ENCODE measurements around the gene DGKQ. TPM values are rescaled to one million over a fixed set of nuclear protein-coding genes. Genes with fewer than 3 reads are reported as not detected.

The DGKQ gene
- total RNA-seq, 1 donor from 2014 or later, result 5.1 TPM

DNA sequence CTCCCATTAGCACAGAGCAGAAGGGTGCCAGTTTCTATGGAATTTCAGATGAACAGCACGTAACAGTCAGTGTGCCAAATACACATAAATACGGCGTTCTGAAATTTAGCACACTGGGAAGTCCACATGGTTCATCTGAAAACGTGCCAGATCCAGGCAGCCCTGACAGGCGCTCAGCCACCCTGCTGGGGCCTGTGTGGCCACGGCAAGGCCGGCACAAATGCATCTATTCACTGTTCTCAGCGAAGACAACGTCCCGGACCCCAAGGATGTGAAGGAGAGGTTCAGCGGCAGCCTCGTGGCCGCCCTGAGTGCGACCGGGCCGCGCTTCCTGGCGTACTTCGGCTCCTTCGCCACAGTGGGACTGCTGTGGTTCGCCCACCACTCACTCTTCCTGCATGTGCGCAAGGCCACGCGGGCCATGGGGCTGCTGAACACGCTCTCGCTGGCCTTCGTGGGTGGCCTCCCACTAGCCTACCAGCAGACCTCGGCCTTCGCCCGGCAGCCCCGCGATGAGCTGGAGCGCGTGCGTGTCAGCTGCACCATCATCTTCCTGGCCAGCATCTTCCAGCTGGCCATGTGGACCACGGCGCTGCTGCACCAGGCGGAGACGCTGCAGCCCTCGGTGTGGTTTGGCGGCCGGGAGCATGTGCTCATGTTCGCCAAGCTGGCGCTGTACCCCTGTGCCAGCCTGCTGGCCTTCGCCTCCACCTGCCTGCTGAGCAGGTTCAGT is 15.6 kb downstream of the DGKQ start:
- Mint-ChIP-seq H3K4me3 (no peak overlapping the region), H3K4me1 (peaks cover 3% of the 10 kb centered on the region), H3K27me3 (ENCODE audit: insufficient read depth, low read depth) (peaks cover 3% of the 10 kb centered on the region), H3K9me3 (no peaks in the 10 kb centered on the region), H3K27ac (no peak overlapping the region), H3K36me3 (peaks cover 11% of the 10 kb centered on the region)
- Histone ChIP-seq H3K27ac (no peak overlapping the region), H3K4me1 (no peaks in the 10 kb centered on the region), H3K4me2 (no peak overlapping the region), H2AFZ (replicated peaks) (no peak overlapping the region), H3K9ac (no peak overlapping the region), H3F3A (ENCODE audit: low read depth) (no peaks in the 10 kb centered on the region), H3K36me3 (no peaks in the 10 kb centered on the region), H3K79me2 (ENCODE audit: low read depth) (no peaks in the 10 kb centered on the region), H3K9me3 (ENCODE audit: low read depth) (no peaks in the 10 kb centered on the region), H3K27me3 (no peaks in the 10 kb centered on the region), H4K20me1 (ENCODE audit: low read depth) (no peaks in the 10 kb centered on the region), H3K4me3 (no peak overlapping the region)
- DNase-seq (ENCODE audit: low spot score), result no peak
- TF ChIP-seq CTCF (IDR thresholded peaks at IDR 0.05) (no peak), EZH2 (IDR thresholded peaks at IDR 0.05) (no peak), EZH2phosphoT487 (IDR thresholded peaks at IDR 0.05) (no peak)

GRCh38 chr4:957231-957580 is 16.2 kb downstream of the DGKQ start:
- Histone ChIP-seq H3K9ac (no peak overlapping the region), H3K36me3 (no peaks in the 10 kb centered on the region), H3K4me3 (no peak overlapping the region), H4K20me1 (ENCODE audit: low read depth) (no peaks in the 10 kb centered on the region), H3K4me1 (no peaks in the 10 kb centered on the region), H3K9me3 (ENCODE audit: low read depth) (no peaks in the 10 kb centered on the region), H3K27me3 (no peaks in the 10 kb centered on the region), H2AFZ (replicated peaks) (no peak overlapping the region), H3F3A (ENCODE audit: low read depth) (no peaks in the 10 kb centered on the region), H3K79me2 (ENCODE audit: low read depth) (no peaks in the 10 kb centered on the region), H3K4me2 (no peak overlapping the region), H3K27ac (no peak overlapping the region)
- TF ChIP-seq EZH2 (IDR thresholded peaks at IDR 0.05), result no peak
- no peak for TF ChIP-seq EZH2phosphoT487 (IDR thresholded peaks at IDR 0.05)
- TF ChIP-seq CTCF (IDR thresholded peaks at IDR 0.05), result no peak
- H3K27ac Mint-ChIP-seq, result no peak overlapping the region
- no peak for DNase-seq (ENCODE audit: low spot score)
- H3K4me3 Mint-ChIP-seq, result no peak overlapping the region
- peaks cover 3% of the 10 kb centered on the region for H3K4me1 Mint-ChIP-seq
- peaks cover 11% of the 10 kb centered on the region for H3K36me3 Mint-ChIP-seq
- no peaks in the 10 kb centered on the region for H3K9me3 Mint-ChIP-seq
- peaks cover 4% of the 10 kb centered on the region for H3K27me3 Mint-ChIP-seq (ENCODE audit: insufficient read depth, low read depth)

DNA sequence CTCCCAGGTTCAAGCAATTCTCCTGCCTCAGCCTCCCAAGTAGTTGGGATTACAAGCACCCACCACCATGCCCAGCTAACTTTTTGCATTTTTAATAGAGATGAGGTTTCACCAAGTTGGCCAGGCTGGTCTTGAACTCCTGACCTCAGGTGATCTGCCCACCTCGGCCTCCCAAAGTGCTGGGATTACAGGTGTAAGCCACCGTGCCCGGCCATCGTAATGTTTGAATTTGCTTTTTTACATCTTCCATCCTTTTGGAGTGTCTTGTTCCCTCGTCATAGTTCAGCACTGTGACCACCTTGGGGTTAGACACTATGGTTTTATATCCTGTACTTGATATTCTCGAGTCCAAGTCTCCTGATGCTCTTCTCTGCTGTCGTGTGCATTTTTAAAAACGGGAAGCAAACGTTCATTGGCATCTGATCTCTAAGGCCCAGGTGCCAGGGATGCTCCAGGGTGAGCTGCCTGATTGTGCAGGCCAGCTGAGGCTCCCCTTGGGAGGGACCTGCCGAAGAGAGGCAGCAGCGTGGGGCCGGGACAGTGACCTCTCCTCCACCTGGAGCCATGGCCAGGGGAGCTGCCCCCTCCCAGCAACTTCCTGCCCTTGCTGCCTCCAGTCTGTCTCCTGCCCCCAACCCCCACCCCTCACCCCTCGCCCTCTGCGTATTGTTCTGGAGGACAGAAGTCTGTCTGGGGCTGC is 16.7 kb downstream of the DGKQ start:
- Histone ChIP-seq H4K20me1 (ENCODE audit: low read depth) (no peaks in the 10 kb centered on the region), H3K36me3 (no peaks in the 10 kb centered on the region), H3K79me2 (ENCODE audit: low read depth) (no peaks in the 10 kb centered on the region), H3K9ac (no peak overlapping the region), H3K9me3 (ENCODE audit: low read depth) (no peaks in the 10 kb centered on the region), H3K27ac (no peak overlapping the region), H3F3A (ENCODE audit: low read depth) (no peaks in the 10 kb centered on the region), H3K4me3 (no peak overlapping the region), H3K4me2 (no peak overlapping the region), H2AFZ (replicated peaks) (no peak overlapping the region), H3K27me3 (no peaks in the 10 kb centered on the region), H3K4me1 (no peaks in the 10 kb centered on the region)
- no peak for DNase-seq (ENCODE audit: low spot score)
- H3K4me1 Mint-ChIP-seq, result peaks cover 3% of the 10 kb centered on the region
- peaks cover 11% of the 10 kb centered on the region for H3K36me3 Mint-ChIP-seq
- H3K27ac Mint-ChIP-seq, result no peak overlapping the region
- no peaks in the 10 kb centered on the region for H3K9me3 Mint-ChIP-seq
- H3K4me3 Mint-ChIP-seq, result peak overlapping the region; percentile 27
- TF ChIP-seq EZH2phosphoT487 (IDR thresholded peaks at IDR 0.05), result no peak
- TF ChIP-seq CTCF (IDR thresholded peaks at IDR 0.05), result no peak
- no peak for TF ChIP-seq EZH2 (IDR thresholded peaks at IDR 0.05)
- peaks cover 4% of the 10 kb centered on the region for H3K27me3 Mint-ChIP-seq (ENCODE audit: insufficient read depth, low read depth)
